ENCODE measurements around the gene BLMH.

BLMH gene

GRCh38 chr17:30302241-30302640 is 10.5 kb upstream of the BLMH start:
- DNase-seq: no peak

DNA sequence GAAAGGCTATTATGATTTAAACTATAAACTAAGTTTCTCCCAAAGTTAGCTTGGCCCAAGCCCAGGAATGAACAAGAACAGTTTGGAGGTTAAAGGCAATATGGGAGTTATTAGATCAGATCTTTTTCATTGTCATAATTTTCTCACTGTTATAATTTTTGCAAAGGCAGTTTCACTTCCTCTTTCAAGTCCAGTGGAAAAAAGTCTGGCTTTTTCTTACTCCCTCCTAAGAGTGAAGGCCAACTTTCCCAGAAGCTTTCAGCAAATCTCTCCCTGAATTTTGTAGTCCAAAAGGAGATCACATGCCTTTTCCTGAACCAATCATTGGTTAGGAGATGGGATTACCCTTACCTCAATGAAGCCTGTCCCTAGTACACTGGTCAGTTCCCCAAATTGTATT is 9.1 kb upstream of the BLMH start:
- DNase-seq: no peak

GRCh38 chr17:30299000-30299399 is 7.3 kb upstream of the BLMH start:
- no peak for DNase-seq

GRCh38 chr17:30297715-30298114 is 6.0 kb upstream of the BLMH start:
- DNase-seq: no peak

- DNase-seq: no peak
Measured at GRCh38 chr17:30296499-30297080, 4.8 kb upstream of the BLMH start.

DNA sequence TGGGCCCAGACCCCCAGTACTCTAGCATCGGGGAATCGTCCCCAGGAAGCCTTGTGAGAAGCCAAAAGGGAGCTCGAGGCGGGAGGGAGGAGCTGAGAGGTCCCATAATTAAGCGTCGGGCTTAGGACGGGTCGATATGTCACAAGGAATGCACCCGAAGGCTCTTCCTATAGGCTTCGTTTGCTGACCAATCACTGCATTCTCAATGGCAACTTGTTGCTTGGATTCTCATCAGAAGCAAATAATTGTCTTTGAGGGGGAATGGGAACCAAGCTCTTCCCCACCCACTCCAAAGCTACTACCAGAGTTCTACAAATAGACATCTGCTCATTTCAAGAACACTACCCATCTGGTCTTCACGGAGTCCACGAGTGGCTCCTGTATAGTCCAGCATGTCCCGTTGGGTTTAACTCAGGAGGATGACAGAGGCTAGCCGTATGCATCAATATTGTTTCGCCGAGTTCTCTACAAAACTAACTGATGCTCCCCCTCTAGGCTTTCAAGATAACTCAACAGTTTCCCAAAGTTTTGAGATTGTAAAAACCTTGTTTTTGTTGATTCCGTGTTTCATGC is 628 bp upstream of the BLMH start:
- DNase-seq: no peak

- DNase-seq: peak in 1 of 2 experiments; percentile 8
Measured at GRCh38 chr17:30290696-30291542, 825 bp downstream of the BLMH start.

DNA sequence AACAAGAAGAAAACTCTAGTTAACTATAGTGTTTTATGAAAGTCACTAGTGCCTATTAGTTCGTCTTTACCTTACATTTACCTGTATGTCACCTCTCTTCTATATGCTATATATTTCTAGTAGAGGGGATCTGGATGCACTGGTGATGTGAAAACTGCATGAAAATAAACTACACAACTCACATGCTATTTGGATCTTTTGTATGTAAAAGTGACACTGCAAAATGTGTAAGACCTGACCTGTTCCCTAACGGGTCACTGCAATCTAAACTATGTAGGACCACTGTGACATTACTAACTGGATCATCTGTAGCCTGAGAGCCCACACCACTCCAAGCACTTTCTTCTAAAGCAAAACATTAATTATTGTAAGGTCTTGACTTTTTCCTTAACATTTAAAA is 1.7 kb downstream of the BLMH start:
- DNase-seq: no peak

DNA sequence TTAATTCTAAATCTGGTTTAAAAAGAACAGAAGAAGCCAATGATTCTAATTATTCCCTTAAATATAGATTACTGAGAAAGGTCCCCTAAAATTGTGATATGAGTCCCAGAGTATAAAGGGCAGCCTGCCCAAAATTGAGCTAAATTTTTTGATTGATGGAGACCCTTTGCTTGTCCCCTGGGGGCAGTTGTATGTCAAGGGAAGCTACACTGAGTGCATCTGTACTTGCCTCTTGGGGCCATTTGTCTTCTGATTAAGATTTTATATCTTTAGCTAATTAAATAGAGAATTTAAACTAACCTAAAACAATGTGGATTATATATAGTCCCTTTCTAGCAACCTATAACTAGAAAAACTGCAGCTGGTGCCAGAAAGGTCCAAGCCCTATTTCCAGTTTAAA is 12.6 kb downstream of the BLMH start:
- DNase-seq: no peak

GRCh38 chr17:30278032-30278431 is 13.7 kb downstream of the BLMH start:
- DNase-seq: peak in 1 of 2 experiments; percentile 34

DNA sequence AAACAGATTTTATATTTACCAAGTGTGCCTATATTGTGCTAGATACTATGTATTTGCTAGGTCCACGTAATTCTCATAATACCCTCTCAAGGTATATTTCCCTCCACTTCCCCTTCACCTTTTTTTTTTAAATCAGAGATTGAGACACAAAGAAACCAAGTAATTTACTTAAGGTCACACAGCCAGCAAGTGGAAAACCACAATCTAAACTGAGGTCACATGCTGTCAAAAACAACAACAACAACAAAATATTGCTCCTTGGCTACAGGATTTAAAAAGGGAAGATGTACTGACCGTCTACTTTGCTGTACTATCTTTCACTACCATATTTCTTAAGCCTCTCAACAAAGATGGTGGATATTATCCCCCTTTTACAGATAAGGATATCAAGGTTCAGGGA is 15.8 kb downstream of the BLMH start:
- DNase-seq: no peak

GRCh38 chr17:30274887-30275286 is 16.9 kb downstream of the BLMH start:
- DNase-seq: no peak

DNA sequence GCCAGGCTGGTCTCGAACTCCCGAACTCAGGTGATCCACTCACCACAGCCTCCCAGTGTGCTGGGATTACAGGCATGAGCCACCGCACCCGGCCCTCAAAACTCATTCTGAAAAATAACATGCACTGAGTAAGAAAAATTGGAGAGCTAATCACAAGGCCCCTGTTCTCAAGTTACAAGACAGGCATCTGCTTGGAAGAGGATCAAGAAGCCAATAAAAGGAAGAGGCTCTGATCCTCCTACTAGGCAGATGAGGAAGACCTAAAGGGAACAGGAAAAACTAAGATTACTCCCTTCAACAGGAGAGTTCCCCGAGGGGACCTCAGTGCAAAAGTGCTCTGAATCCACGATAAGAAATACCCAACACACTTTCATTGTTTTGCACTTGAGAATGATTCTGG is 18.4 kb downstream of the BLMH start:
- DNase-seq: no peak

DNA sequence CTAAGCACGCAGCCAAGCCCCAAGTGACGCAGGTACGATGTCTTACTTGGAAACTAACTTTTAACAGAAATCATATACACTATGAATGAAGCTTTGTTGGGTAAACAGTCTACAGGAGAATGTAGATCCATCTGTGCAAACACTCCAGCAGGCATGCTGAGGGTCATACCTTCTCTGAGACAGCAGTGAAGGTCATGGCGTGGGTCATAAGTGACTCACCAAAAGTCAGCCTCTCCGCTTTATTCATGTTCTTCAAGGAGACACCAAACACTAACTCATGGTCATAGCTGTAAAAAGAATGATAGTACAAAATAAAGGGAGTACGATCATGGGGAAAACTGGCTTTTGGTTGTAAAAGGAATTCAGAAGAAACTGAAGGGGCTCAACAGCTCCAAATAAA is 20.6 kb downstream of the BLMH start:
- no peak for DNase-seq

DNA sequence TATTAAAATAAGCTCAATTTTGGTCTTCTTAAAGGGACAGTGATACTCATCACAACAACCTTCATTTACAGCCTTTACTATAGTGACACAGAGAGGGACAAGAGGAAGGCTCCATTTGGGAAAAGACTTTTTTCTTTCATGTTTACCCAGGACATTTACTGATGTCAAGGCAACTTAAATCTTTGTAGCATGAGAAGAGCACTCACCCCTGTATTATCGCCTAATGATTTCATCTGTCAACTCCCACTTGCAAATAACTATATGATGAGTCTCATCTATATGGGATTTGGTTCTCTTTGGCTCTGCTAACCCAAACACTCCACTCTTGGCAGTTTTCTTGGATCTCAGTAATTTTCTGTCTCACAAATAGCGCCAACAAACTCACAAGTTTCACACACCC is 24.1 kb downstream of the BLMH start:
- no peak for DNase-seq

DNA sequence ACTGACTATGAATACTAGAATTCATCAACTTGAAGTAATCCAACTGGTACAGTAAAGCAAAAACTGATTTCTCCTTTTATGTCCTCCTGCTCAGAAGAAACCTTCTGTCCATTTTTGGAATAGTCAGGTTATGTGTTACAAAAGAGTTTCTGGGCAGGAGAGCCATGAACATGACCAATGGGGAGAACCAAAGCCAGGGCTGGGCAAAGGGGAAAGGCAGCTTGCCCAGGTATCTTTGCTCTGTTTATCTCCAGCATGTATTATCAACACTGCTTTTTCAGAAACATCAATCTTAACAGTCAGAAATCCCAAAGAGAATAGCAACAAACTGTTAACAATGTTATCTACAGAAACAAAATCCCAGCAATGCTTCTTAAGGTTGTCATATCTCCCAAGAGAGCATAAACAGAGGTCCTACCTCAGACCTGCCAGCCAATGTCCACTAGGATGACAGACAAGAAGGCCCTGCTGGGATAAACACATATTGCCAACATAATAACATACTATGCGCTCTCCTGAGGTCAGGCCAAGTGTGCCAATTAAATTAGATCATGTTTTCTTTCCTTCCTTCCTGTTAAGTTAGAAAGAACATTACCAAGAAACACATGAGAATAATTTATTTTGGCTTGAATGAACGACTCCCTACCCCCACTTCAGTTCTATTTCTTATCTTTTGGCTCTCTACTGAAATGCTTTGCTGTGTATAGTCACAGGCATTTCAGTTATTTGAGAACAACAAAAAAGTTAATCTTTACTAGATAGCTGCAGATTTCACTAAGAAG is 28.0 kb downstream of the BLMH start:
- DNase-seq: no peak

- DNase-seq: no peak
Measured at GRCh38 chr17:30256756-30257506, 34.8 kb downstream of the BLMH start.

GRCh38 chr17:30254150-30254549 is 37.6 kb downstream of the BLMH start:
- DNase-seq: no peak

GRCh38 chr17:30253312-30253711 is 38.4 kb downstream of the BLMH start:
- no peak for DNase-seq

DNA sequence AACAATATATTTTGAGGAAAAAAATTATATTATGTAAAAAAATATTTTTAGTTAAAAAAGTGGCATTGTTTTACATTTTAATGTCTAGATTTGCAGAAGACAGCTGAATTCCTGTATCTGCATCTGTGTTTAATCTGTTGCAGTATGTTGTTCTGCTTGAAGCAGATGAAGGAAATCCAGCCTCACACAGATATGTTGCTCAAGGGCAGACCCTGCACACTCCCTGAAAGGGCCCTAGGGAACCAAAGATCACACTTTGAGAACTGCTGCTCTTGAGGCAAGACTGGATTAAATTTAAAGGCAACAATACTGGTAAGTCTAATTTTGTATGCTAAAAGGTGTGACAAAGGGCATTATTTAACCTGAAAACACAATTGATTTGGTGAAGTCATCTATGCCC is 39.8 kb downstream of the BLMH start:
- DNase-seq: no peak

GRCh38 chr17:30249460-30249859 is 42.3 kb downstream of the BLMH start:
- DNase-seq: no peak

GRCh38 chr17:30248786-30249185 is 43.0 kb downstream of the BLMH start:
- no peak for DNase-seq

DNA sequence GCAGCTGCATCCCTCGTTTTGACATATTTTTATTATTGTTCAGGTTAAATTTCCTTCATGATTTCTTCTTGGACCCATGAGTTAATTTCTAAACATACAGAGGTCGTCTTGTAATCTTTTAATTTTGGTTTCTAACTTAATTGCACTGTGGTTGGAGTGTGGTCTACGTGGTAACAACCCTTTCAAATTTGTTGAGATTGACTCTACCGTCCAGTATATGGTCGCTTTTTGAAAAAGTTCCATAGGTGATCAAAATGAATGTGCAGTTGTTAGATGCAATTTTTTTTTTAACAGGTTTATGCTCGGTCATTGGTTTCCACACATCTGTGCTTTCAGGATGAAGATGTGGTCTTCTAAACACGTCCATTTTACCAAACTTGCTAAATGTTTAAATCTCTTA is 45.3 kb downstream of the BLMH start:
- DNase-seq: no peak

All from NCI-H446 (cell line).